ENCODE results near the gene MINDY1. TPM values are rescaled to one million over a fixed set of nuclear protein-coding genes. Genes with fewer than 3 reads are reported as not detected.

Gene MINDY1
- total and polyA plus RNA-seq, 9 of the 15 experiments (the other 6 are each of a cell fraction or from before 2014, with no cell fraction given) = 0.49 to 11.0 (median 6.0) TPM

GRCh38 chr1:150976879-150977694, 29.6 kb downstream of the MINDY1 start (continued):
- TF ChIP-seq, protein P1, sequence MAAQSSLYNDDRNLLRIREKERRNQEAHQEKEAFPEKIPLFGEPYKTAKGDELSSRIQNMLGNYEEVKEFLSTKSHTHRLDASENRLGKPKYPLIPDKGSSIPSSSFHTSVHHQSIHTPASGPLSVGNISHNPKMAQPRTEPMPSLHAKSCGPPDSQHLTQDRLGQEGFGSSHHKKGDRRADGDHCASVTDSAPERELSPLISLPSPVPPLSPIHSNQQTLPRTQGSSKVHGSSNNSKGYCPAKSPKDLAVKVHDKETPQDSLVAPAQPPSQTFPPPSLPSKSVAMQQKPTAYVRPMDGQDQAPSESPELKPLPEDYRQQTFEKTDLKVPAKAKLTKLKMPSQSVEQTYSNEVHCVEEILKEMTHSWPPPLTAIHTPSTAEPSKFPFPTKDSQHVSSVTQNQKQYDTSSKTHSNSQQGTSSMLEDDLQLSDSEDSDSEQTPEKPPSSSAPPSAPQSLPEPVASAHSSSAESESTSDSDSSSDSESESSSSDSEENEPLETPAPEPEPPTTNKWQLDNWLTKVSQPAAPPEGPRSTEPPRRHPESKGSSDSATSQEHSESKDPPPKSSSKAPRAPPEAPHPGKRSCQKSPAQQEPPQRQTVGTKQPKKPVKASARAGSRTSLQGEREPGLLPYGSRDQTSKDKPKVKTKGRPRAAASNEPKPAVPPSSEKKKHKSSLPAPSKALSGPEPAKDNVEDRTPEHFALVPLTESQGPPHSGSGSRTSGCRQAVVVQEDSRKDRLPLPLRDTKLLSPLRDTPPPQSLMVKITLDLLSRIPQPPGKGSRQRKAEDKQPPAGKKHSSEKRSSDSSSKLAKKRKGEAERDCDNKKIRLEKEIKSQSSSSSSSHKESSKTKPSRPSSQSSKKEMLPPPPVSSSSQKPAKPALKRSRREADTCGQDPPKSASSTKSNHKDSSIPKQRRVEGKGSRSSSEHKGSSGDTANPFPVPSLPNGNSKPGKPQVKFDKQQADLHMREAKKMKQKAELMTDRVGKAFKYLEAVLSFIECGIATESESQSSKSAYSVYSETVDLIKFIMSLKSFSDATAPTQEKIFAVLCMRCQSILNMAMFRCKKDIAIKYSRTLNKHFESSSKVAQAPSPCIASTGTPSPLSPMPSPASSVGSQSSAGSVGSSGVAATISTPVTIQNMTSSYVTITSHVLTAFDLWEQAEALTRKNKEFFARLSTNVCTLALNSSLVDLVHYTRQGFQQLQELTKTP (IDR thresholded peaks at IDR 0.05; ENCODE audit: low read depth in 1 of 2, partially characterized antibody in 2 of 2) = peak; percentile 66 to 73
- no peak for TF ChIP-seq ATF2 (CRISPR knock-in tag; IDR thresholded peaks at IDR 0.05)
- TF ChIP-seq ZNF586 (CRISPR knock-in tag; conservative IDR thresholded peaks at IDR 0.05) = no peak
- TF ChIP-seq, protein P2, sequence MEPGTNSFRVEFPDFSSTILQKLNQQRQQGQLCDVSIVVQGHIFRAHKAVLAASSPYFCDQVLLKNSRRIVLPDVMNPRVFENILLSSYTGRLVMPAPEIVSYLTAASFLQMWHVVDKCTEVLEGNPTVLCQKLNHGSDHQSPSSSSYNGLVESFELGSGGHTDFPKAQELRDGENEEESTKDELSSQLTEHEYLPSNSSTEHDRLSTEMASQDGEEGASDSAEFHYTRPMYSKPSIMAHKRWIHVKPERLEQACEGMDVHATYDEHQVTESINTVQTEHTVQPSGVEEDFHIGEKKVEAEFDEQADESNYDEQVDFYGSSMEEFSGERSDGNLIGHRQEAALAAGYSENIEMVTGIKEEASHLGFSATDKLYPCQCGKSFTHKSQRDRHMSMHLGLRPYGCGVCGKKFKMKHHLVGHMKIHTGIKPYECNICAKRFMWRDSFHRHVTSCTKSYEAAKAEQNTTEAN (CRISPR knock-in tag; IDR thresholded peaks at IDR 0.05) = no peak
- TF ChIP-seq ELK1 (CRISPR knock-in tag; IDR thresholded peaks at IDR 0.05) = no peak
- TF ChIP-seq ZC3H11A (IDR thresholded peaks at IDR 0.05; ENCODE audit: low read depth, low read length) = no peak
- 0 out of 2 replicates have a peak, but pooled peaks have one; percentile 61 for TF ChIP-seq ZBED1 (IDR thresholded peaks at IDR 0.05)
- no peak for TF ChIP-seq TAF9B (IDR thresholded peaks at IDR 0.05; ENCODE audit: partially characterized antibody)
- no peak for TF ChIP-seq STAG1 (CRISPR knock-in tag; IDR thresholded peaks at IDR 0.05; ENCODE audit: borderline replicate concordance)
- TF ChIP-seq SRF (CRISPR knock-in tag; IDR thresholded peaks at IDR 0.05) = 0 out of 4 replicates have a peak, but pooled peaks of 1 of the 2 experiments have one; percentile 50
- TF ChIP-seq ZNF717 (CRISPR knock-in tag; IDR thresholded peaks at IDR 0.05) = no peak
- TF ChIP-seq POLR3A (IDR thresholded peaks at IDR 0.05; ENCODE audit: borderline replicate concordance, extremely low read depth, insufficient read depth, insufficient read length) = no peak
- no peak for TF ChIP-seq ZNF23 (CRISPR knock-in tag; IDR thresholded peaks at IDR 0.05)
- TF ChIP-seq TAF1 (IDR thresholded peaks at IDR 0.05; ENCODE audit: control insufficient read depth, extremely low read depth, insufficient read depth, low read length, severe bottlenecking) = peak; percentile 44
- TF ChIP-seq FOXA1 (IDR thresholded peaks at IDR 0.05; ENCODE audit: borderline replicate concordance) = no peak
- TF ChIP-seq, protein P3, sequence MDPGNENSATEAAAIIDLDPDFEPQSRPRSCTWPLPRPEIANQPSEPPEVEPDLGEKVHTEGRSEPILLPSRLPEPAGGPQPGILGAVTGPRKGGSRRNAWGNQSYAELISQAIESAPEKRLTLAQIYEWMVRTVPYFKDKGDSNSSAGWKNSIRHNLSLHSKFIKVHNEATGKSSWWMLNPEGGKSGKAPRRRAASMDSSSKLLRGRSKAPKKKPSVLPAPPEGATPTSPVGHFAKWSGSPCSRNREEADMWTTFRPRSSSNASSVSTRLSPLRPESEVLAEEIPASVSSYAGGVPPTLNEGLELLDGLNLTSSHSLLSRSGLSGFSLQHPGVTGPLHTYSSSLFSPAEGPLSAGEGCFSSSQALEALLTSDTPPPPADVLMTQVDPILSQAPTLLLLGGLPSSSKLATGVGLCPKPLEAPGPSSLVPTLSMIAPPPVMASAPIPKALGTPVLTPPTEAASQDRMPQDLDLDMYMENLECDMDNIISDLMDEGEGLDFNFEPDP (CRISPR knock-in tag; IDR thresholded peaks at IDR 0.05) = no peak
- peak; percentile 85 for TF ChIP-seq GATA2 (CRISPR knock-in tag; IDR thresholded peaks at IDR 0.05)

All from K562 (cell line).